Activated T-cell treated with anti-CD3 and anti-CD28 coated beads, Interleukin-2, amount 50 U/mL, for 24 hours (primary cell): ENCODE measurements around the gene LRRTM2.
"Not testable (repeated sequence)": the region's sequence is repeated elsewhere in the genome, so short reads cannot be mapped to it uniquely, and the experiment has no call there.

ENCODE experiments used
- DNase-seq: peaks from one replicate; pipeline ENCODE4 v3.0.0-alpha.2; 2020
- H3K27ac Mint-ChIP-seq: 2 replicates; pipeline ENCODE4 v1.8.0; 2020; ENCODE audit warnings: mild to moderate bottlenecking, mixed read lengths
- H3K27me3 Mint-ChIP-seq: 2 replicates; pipeline ENCODE4 v1.8.0; 2020; ENCODE audit warnings: mixed read lengths
- H3K36me3 Mint-ChIP-seq: 2 replicates; pipeline ENCODE4 v1.8.0; 2020; ENCODE audit warnings: low read depth, mixed read lengths
- H3K4me1 Mint-ChIP-seq: 2 replicates; pipeline ENCODE4 v1.8.0; 2020; ENCODE audit warnings: low read depth, mixed read lengths
- H3K4me3 Mint-ChIP-seq: 2 replicates; pipeline ENCODE4 v1.8.0; 2020; ENCODE audit warnings: mild to moderate bottlenecking, moderate library complexity, mixed read lengths
- H3K9me3 Mint-ChIP-seq: 2 replicates; pipeline ENCODE4 v1.8.0; 2020; ENCODE audit warnings: mixed read lengths

LRRTM2 gene, protein sequence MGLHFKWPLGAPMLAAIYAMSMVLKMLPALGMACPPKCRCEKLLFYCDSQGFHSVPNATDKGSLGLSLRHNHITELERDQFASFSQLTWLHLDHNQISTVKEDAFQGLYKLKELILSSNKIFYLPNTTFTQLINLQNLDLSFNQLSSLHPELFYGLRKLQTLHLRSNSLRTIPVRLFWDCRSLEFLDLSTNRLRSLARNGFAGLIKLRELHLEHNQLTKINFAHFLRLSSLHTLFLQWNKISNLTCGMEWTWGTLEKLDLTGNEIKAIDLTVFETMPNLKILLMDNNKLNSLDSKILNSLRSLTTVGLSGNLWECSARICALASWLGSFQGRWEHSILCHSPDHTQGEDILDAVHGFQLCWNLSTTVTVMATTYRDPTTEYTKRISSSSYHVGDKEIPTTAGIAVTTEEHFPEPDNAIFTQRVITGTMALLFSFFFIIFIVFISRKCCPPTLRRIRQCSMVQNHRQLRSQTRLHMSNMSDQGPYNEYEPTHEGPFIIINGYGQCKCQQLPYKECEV

DNA sequence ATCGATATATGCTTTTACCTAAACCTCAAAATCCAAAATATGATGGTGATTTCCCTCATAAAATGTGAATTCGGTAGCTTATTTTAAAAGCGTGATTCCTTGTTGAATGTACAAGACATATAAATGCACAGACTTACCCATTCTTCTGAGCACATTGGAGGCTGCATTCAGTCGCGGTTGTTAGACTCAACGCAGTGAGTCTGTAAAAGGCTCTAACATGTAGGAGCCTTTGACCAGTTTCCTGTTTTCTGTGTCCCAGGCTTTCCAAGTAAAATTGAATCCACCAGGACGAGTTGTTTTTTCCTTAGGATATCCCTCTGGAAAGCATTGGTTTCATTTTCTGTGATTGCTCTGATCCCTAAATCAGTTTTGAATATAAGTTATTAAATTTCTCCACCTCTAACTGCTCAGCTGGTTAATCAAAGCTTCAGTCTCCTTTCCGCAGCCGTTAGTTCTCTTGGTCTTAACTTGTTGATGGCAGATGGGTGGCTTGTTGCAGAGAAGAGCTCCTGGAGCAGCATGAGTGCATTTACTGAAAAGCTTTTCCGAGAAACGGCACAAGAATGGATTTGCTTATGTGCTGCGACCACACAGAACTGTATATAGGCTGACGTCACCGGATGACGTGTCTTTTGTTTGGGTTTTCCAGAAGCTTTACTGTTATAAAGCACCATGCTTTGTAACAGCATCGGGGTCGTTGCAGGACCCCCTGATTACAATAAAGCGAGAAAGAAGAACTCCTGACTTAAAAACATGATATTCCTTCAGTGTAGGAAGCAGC lies at the start of gene LRRTM2:
TSS of gene LRRTM2 (minus strand) at position 565 of the 781 bp plus-strand sequence. CDS start at position 141, 424 bp downstream.
- Mint-ChIP-seq H3K4me3 (no peak within 1 kb of the TSS), H3K27ac (no peak within 1 kb of the TSS), H3K36me3 (no peaks in the 10 kb centered on the region), H3K4me1 (peaks cover 19% of the 10 kb centered on the region), H3K9me3 (no peaks in the 10 kb centered on the region), H3K27me3 (peaks cover 33% of the 10 kb centered on the region)
- no peak for DNase-seq

DNA sequence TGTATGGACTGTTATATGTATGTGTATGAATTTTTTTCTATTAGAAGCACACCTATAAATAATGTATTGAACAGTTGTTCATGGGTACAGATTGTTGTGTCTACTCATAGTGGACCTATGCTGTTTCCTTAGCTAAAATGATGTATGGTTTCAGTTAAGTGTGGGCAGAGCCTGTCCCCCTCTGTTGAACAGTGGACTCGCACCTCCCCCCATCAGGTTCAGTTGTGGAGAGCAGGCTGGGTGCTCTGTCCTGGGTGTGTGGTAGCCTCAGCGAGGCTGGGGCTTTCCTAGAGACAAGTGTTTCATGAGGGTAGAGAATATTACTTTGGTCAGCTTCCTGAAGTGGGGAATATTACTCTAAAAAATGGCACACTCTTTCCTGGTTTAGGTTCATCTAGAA lies 47.4 kb upstream of the LRRTM2 start:
- Mint-ChIP-seq H3K4me3 (no peak overlapping the region), H3K27ac (no peak overlapping the region), H3K4me1 (no peaks in the 10 kb centered on the region), H3K27me3 (no peaks in the 10 kb centered on the region), H3K9me3 (no peaks in the 10 kb centered on the region), H3K36me3 (peaks cover 6% of the 10 kb centered on the region)
- DNase-seq, result no peak

DNA sequence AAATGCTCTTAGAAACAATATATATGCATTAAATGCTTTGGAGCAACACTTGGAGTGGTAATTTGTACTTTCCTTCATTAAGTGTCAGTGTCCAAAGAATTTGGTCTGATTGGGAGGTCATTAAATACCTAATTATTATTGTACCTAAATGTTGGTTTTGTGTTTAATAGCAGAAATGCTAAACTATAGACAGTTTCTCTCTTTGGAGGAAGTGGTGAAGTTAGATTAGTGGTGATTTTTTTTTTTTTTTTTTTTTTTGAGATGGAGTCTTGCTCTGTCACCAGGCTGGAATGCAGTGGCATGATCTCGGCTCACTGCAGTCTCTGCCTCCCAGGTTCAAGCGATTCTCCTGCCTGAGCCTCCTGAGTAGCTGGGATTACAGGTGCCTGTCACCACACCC lies 46.2 kb upstream of the LRRTM2 start:
- not testable (repeated sequence) for DNase-seq, H3K27me3 Mint-ChIP-seq, H3K4me1 Mint-ChIP-seq, H3K4me3 Mint-ChIP-seq, H3K36me3 Mint-ChIP-seq, H3K27ac Mint-ChIP-seq, H3K9me3 Mint-ChIP-seq

DNA sequence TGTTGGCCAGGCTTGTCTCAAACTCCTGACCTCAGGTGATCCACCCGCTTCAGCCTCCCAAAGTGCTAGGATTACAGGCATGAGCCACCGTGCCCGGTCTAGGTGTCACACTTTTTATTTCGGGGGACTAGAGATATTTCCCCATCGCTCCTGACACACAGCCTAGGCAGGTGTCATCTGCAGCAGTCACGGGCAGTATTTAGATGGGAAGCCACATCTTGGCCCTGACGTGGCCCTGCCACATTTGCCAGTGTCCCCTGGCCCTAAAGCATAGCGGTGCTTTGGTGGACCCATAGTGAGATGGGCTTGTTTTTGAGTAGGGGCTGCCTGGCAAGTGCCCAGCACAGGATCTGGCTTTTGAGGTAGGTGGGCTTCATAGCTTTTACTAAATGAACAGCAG lies 45.0 kb upstream of the LRRTM2 start:
- no peaks in the 10 kb centered on the region for H3K27me3 Mint-ChIP-seq
- no peak overlapping the region for H3K27ac Mint-ChIP-seq
- no peak for DNase-seq
- no peaks in the 10 kb centered on the region for H3K9me3 Mint-ChIP-seq
- no peaks in the 10 kb centered on the region for H3K4me1 Mint-ChIP-seq
- peaks cover 3% of the 10 kb centered on the region for H3K36me3 Mint-ChIP-seq
- no peak overlapping the region for H3K4me3 Mint-ChIP-seq

DNA sequence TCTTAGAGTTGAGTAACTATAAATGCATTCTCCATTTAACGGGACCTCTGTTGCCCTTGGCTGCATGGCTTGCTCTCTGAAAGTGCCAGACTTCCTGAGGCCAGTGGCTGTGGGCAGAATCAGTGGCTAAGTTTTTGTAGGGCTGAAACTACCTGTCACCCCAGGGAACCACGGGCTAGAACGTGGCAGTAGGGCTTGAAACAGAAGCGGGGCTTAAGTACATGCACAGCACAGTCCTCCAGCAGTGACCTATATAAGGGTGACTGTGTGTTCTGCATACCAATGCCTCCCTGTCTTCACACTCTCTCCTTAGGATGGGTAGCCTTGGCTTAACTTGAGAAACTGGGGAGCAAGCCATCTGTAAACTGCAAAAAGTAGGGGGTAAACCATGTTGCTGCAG lies 43.6 kb upstream of the LRRTM2 start:
- no peak overlapping the region for H3K4me3 Mint-ChIP-seq
- DNase-seq, result no peak
- no peaks in the 10 kb centered on the region for H3K9me3 Mint-ChIP-seq
- no peaks in the 10 kb centered on the region for H3K36me3 Mint-ChIP-seq
- H3K27me3 Mint-ChIP-seq, result no peaks in the 10 kb centered on the region
- no peak overlapping the region for H3K27ac Mint-ChIP-seq
- no peaks in the 10 kb centered on the region for H3K4me1 Mint-ChIP-seq

DNA sequence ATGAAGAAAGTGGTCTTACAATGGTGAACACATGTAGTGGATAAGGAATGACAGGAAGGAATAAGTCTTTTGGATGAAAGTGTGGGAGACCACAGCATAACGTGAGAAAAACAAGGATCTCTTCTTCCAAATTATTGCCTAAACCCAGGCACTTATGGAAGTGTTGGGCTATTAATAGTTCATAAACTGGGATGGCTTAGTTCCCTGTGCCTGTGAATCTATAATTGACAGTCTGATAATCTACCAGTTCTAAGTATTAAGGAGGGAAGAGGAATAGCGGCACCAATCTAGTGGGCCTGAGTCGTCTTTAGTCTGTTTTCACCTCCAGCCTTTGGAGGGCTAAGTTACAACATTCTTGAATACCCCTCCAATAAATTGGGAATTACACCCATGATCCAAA lies 39.2 kb upstream of the LRRTM2 start:
- H3K36me3 Mint-ChIP-seq, result no peaks in the 10 kb centered on the region

DNA sequence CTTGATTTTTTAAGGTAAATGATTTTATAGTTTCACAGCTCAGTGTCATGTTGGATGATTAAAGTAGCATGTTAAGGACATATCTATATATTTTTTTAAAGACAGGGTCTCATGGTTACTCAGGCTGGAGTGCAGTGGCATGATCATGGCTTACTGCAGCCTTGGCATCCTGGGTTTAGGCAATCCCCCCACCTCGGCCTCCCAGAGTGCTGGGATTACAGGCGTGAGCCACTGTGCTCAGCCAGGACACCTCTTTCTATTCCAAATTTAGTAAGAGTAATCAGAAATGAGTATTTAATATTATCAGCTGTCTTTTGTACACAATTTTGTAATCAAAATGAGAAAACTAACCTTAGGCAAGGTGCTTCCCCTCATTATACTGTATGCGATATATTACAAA lies 38.6 kb upstream of the LRRTM2 start:
- no peak overlapping the region for H3K27ac Mint-ChIP-seq
- no peak for DNase-seq
- no peaks in the 10 kb centered on the region for H3K9me3 Mint-ChIP-seq
- no peaks in the 10 kb centered on the region for H3K4me1 Mint-ChIP-seq
- H3K4me3 Mint-ChIP-seq, result no peak overlapping the region
- H3K27me3 Mint-ChIP-seq, result no peaks in the 10 kb centered on the region
- H3K36me3 Mint-ChIP-seq, result no peaks in the 10 kb centered on the region

More for the DNA sequence above, 39.2 kb upstream of the LRRTM2 start:
- H3K4me3 Mint-ChIP-seq, result no peak overlapping the region
- H3K4me1 Mint-ChIP-seq, result no peaks in the 10 kb centered on the region
- no peaks in the 10 kb centered on the region for H3K9me3 Mint-ChIP-seq
- DNase-seq, result no peak
- no peak overlapping the region for H3K27ac Mint-ChIP-seq
- H3K27me3 Mint-ChIP-seq, result no peaks in the 10 kb centered on the region

DNA sequence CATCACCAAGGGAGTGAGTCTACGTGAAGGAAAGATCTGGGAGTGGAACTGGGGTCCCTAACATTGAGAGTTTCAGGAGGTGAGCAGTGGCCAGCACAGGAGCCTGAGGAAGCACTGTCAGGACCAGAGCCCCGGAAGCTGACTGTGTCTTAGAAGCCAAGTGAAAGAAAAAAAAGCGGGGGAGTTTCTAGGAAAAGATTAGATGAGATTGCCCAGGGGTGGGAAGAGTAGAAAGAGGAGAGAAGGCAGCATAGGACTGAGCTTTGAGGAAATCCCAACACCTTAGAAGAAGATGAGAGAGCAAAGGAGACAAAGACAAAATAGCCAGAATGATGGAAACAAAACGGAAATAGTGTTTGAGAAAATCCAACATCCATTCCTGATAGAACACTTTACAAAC lies 37.0 kb upstream of the LRRTM2 start:
- no peaks in the 10 kb centered on the region for H3K36me3 Mint-ChIP-seq

DNA sequence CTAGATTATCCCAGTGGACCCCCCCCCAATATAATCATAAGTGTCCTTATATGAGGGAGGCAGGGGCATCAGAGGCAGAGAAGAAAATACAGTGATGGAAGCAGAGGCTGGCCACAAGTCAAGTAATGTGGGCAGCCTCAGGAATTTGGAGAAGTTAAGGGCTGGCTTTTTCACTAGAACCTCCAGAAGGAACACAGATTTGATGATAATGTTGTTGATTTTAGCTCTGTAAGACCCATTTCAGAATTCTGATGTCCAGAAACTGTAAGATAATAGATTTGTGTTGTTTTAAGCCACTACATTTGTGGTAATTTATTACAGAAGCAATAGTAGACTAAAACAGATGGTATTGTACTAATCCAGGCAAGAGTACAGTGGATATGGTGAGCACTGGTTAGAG lies 36.3 kb upstream of the LRRTM2 start:
- no peaks in the 10 kb centered on the region for H3K9me3 Mint-ChIP-seq
- no peaks in the 10 kb centered on the region for H3K4me1 Mint-ChIP-seq
- no peak for DNase-seq
- H3K4me3 Mint-ChIP-seq, result no peak overlapping the region
- no peaks in the 10 kb centered on the region for H3K36me3 Mint-ChIP-seq
- no peaks in the 10 kb centered on the region for H3K27me3 Mint-ChIP-seq
- H3K27ac Mint-ChIP-seq, result no peak overlapping the region

More for the DNA sequence above, 37.0 kb upstream of the LRRTM2 start:
- no peak for DNase-seq
- H3K4me1 Mint-ChIP-seq, result no peaks in the 10 kb centered on the region
- no peaks in the 10 kb centered on the region for H3K9me3 Mint-ChIP-seq
- H3K27ac Mint-ChIP-seq, result no peak overlapping the region
- no peaks in the 10 kb centered on the region for H3K27me3 Mint-ChIP-seq
- no peak overlapping the region for H3K4me3 Mint-ChIP-seq

DNA sequence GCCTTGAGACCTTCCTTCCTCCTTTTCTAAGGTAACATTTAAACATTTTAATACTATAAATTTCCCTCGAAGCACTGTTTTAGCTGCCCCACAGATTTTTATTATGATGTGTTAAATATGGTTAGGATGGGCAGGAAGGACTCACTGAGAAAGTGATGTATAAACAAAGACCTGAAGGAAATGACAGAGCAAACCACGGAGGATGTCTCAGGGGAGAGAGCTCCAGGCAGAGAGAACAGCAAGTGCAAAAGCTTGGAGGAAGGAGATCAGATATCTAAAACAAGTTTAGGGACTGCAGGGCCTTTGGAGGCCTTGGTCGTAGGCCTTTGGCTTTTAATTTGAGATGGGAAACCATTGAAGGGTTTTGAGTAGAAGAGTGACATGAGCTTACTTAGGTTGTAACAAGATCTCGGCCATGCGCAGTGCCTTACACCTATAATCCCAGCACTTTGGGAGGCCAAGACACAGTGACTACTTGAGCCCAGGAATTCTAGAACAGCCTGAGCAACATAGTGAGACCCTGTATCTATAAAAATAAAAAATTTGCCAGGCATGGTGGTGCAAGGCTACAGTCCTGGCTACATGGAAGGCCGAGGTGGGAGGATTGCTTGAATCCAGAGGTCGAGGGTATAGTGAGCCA lies 35.5 kb upstream of the LRRTM2 start:
- Mint-ChIP-seq H3K27me3 (no peaks in the 10 kb centered on the region), H3K36me3 (peaks cover under 1% of the 10 kb centered on the region), H3K27ac (no peak overlapping the region), H3K4me3 (no peak overlapping the region), H3K9me3 (no peaks in the 10 kb centered on the region), H3K4me1 (no peaks in the 10 kb centered on the region)
- DNase-seq, result no peak

DNA sequence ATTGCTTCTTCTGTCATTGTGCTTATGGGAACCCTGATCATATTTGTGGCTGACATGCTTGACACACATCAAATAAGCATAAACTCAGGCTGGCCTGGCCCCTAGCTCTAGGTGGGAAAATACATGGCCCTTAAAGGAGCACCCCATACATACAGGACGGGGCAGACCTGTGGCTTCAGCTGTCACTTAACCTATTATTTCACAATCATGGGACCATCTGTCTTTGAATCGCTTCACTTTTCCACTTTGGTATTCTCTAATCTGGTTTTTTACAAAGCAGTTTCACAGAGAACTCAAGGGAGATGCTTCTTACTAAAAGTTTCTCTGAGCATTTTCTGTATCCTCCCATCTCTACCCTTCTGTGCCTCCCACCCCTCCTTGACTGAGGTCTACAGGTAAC lies 34.6 kb upstream of the LRRTM2 start:
- Mint-ChIP-seq H3K36me3 (peaks cover 2% of the 10 kb centered on the region), H3K27me3 (no peaks in the 10 kb centered on the region), H3K9me3 (no peaks in the 10 kb centered on the region), H3K27ac (no peak overlapping the region), H3K4me1 (no peaks in the 10 kb centered on the region), H3K4me3 (no peak overlapping the region)
- no peak for DNase-seq

DNA sequence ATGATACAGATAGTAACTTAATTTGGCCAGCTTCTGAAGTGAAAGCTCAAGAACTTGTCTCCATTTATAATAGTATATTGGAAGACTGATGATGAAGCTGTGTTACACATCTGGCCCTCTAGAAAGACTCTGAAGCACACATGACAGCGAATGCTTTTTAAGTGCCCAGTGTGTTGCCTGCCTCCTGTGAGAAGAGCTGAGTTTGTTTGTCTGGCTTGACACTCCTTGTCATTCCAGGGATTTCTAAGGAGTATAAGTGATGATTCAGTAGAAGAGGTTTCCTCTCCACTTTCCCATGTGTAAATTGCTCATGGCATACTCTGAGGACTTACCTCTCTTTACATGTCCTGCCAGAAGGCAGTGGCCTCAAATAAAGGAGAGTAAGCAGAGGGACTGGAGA lies 30.4 kb upstream of the LRRTM2 start:
- H3K4me3 Mint-ChIP-seq, result no peak overlapping the region
- no peaks in the 10 kb centered on the region for H3K9me3 Mint-ChIP-seq
- H3K4me1 Mint-ChIP-seq, result peaks cover 11% of the 10 kb centered on the region
- no peak for DNase-seq
- H3K27ac Mint-ChIP-seq, result no peak overlapping the region
- H3K36me3 Mint-ChIP-seq, result peaks cover 4% of the 10 kb centered on the region
- peaks cover 10% of the 10 kb centered on the region for H3K27me3 Mint-ChIP-seq

DNA sequence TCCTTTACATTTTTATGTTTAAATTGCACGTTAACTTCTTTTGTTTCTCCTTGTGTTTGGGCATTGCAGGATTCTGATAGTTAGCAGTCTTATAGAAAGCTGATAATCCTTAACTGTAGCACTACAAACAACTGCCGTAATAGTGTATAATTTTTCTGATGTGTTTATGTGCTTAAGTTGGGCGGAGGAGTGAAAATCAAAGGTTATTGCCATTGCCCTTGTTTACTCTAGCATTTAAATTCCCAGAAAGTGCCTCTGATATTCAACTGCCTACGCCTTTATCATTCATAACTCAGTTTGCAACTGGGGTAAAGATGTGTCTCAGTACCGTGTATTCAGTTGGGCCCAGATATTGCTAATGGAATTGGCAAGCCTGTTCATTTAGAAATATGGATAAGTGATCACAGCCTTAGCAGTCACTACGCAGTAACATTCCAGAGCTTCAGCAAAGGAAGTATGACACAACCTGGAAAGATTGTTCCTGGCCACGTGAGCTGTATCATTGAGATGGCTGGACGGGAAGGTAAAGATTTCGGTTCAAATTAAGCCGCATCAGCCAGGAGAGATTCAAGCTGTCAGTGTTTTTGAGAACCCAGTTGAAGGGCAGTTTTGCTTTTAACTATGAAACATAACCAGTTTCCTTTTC lies 28.1 kb upstream of the LRRTM2 start:
- DNase-seq, result no peak

DNA sequence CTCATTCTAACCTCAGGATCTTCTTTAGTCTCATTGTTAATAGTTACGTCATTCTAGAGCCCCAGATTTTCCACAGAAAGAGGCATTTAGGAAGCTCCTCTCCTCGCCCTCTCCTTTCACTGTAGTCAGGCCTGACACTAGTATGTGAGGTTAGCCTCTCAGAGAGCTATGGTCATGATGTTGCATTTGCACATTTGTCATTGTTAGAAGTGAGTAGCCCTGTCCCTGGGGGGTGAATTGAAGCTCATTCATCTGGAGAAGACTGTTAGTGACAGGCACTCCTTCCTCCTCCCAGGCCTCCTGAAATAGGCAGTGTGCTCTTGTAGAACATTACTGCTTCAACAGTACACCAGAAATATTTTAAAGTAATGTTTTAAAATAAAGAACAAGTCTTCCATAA lies 26.6 kb upstream of the LRRTM2 start:
- Mint-ChIP-seq H3K4me1 (peaks cover 24% of the 10 kb centered on the region), H3K27ac (no peak overlapping the region), H3K4me3 (no peak overlapping the region), H3K9me3 (no peaks in the 10 kb centered on the region), H3K27me3 (peaks cover 17% of the 10 kb centered on the region), H3K36me3 (peaks cover 4% of the 10 kb centered on the region)
- DNase-seq, result no peak

More for the DNA sequence above, 28.1 kb upstream of the LRRTM2 start:
- peaks cover 24% of the 10 kb centered on the region for H3K4me1 Mint-ChIP-seq
- no peaks in the 10 kb centered on the region for H3K9me3 Mint-ChIP-seq
- peaks cover 13% of the 10 kb centered on the region for H3K27me3 Mint-ChIP-seq
- H3K27ac Mint-ChIP-seq, result no peak overlapping the region
- H3K4me3 Mint-ChIP-seq, result no peak overlapping the region
- H3K36me3 Mint-ChIP-seq, result peaks cover 4% of the 10 kb centered on the region
